Fibroblast of gingiva (primary cell): ENCODE results near the gene FOXP4.

Experiments
- DNase-seq: peaks from one replicate; pipeline ENCODE4 v3.0.0-alpha.2; 2011; ENCODE audit warnings: low read depth

The FOXP4 gene

GRCh38 chr6:41545703-41546474 lies at the start of gene FOXP4:
FOXP4 (plus strand) TSS chr6:41546381; CDS start chr6:41565761, 19,380 bp downstream.
- DNase-seq, result peak; percentile 95

GRCh38 chr6:41497573-41497972 lies 48.6 kb upstream of the FOXP4 start:
- DNase-seq, result no peak

GRCh38 chr6:41497994-41498393 lies 48.2 kb upstream of the FOXP4 start:
- DNase-seq, result no peak

GRCh38 chr6:41498968-41499599 lies 47.1 kb upstream of the FOXP4 start:
- DNase-seq, result no peak

GRCh38 chr6:41500561-41500960 lies 45.6 kb upstream of the FOXP4 start:
- DNase-seq, result no peak

- no peak for DNase-seq
These were observed 43.6 kb upstream of the FOXP4 start for GRCh38 chr6:41502566-41502916.

- DNase-seq, result no peak
These were observed 43.1 kb upstream of the FOXP4 start for GRCh38 chr6:41502917-41503671.

GRCh38 chr6:41503827-41504465 lies 42.2 kb upstream of the FOXP4 start:
- no peak for DNase-seq

GRCh38 chr6:41504466-41505121 lies 41.6 kb upstream of the FOXP4 start:
- no peak for DNase-seq

- peak; percentile 55 for DNase-seq
These were observed 40.8 kb upstream of the FOXP4 start for GRCh38 chr6:41505122-41506049.

GRCh38 chr6:41508479-41508878 lies 37.7 kb upstream of the FOXP4 start:
- DNase-seq, result no peak

GRCh38 chr6:41509580-41509979 lies 36.6 kb upstream of the FOXP4 start:
- DNase-seq, result no peak

GRCh38 chr6:41511443-41512060 lies 34.6 kb upstream of the FOXP4 start:
- no peak for DNase-seq

- DNase-seq, result no peak
These were observed 34.0 kb upstream of the FOXP4 start for GRCh38 chr6:41512146-41512701.

- DNase-seq, result no peak
These were observed 30.2 kb upstream of the FOXP4 start for GRCh38 chr6:41515995-41516394.

- DNase-seq, result no peak
These were observed 28.1 kb upstream of the FOXP4 start for GRCh38 chr6:41518118-41518517.

GRCh38 chr6:41519305-41519744 lies 26.9 kb upstream of the FOXP4 start:
- DNase-seq, result no peak

GRCh38 chr6:41519745-41520699 lies 26.2 kb upstream of the FOXP4 start:
- no peak for DNase-seq
